Measurements from ENCODE around the gene NUP153. TPM values are rescaled to one million over a fixed set of nuclear protein-coding genes. Genes with fewer than 3 reads are reported as not detected.

Gene NUP153
- total and polyA plus RNA-seq, 2 of the 8 experiments (the other 6 are each of a cell fraction or from before 2014, with no cell fraction given), result 47.0 to 84.8 TPM

- H2AFZ ChIP-seq (ENCODE audit: low read length), result no peak overlapping the region
- no peak for FAIRE-seq
- H3K9ac ChIP-seq (replicated peaks in 1 of 4; ENCODE audit: extremely low read depth in 1 of 4, low read depth in 3 of 4, low read length in 3 of 4), result no peak overlapping the region
- TF ChIP-seq HDAC6 (IDR thresholded peaks at IDR 0.05; ENCODE audit: low read depth, low read length) (no peak), PHF8 (conservative IDR thresholded peaks at IDR 0.05; ENCODE audit: low read depth, low read length) (no peak), CHD1 (IDR thresholded peaks at IDR 0.05; ENCODE audit: low read depth, low read length) (no peak), RNF2 (IDR thresholded peaks at IDR 0.05; ENCODE audit: borderline replicate concordance, low read depth, low read length, missing control alignments, poor library complexity, severe bottlenecking) (no peak), ATF2 (IDR thresholded peaks at IDR 0.05; ENCODE audit: low read length) (no peak), CREB1 (IDR thresholded peaks at IDR 0.05) (no peak), TAF1 (IDR thresholded peaks at IDR 0.05; ENCODE audit: low read depth, low read length) (no peak), BRCA1 (IDR thresholded peaks at IDR 0.05; ENCODE audit: low read depth, low read length) (no peak), POLR2AphosphoS5 (IDR thresholded peaks at IDR 0.05; ENCODE audit: low read depth, low read length) (no peak), CHD2 (IDR thresholded peaks at IDR 0.05; ENCODE audit: low read length) (no peak), TAF7 (optimal IDR thresholded peaks at IDR 0.05; ENCODE audit: borderline replicate concordance, low read depth, low read length) (no peak), RAD21 (IDR thresholded peaks at IDR 0.05 in 1 of 2, conservative IDR thresholded peaks at IDR 0.05 in 1 of 2; ENCODE audit: low read depth in 2 of 2, low read length in 2 of 2) (no peak), SP1 (IDR thresholded peaks at IDR 0.05; ENCODE audit: low read depth, low read length) (no peak)
Observed at GRCh38 chr6:17583811-17584210, 122.9 kb downstream of the NUP153 start.

More at GRCh38 chr6:17583811-17584210, 122.9 kb downstream of the NUP153 start:
- Histone ChIP-seq H2BK5ac (ENCODE audit: low read depth, low read length) (no peak overlapping the region), H2BK12ac (ENCODE audit: low read depth, low read length) (no peak overlapping the region), H3K14ac (ENCODE audit: insufficient read length) (no peak overlapping the region), H2BK15ac (ENCODE audit: low read length) (no peak overlapping the region), H3K9me3 (ENCODE audit: insufficient read depth in 2 of 2, low read depth in 1 of 2, low read length in 1 of 2) (no peaks in the 10 kb centered on the region; a peak in 1 of 4 replicates), H2BK120ac (replicated peaks; ENCODE audit: low read depth, low read length) (no peak overlapping the region), H3K18ac (ENCODE audit: extremely low read depth, low read length) (no peak overlapping the region), H2AK5ac (ENCODE audit: low read depth, low read length) (no peak overlapping the region), H3K4me2 (ENCODE audit: insufficient read depth in 1 of 2, low read depth in 2 of 2, low read length in 2 of 2) (no peak overlapping the region), H4K8ac (ENCODE audit: extremely low read depth, insufficient read depth, low read length) (no peak overlapping the region), H3K4me3 (ENCODE audit: extremely low read depth in 1 of 4, insufficient read depth in 2 of 4, low read depth in 3 of 4, low read length in 4 of 4) (no peak overlapping the region), H2BK20ac (ENCODE audit: low read length) (no peak overlapping the region), H3K4me1 (replicated peaks in 1 of 4; ENCODE audit: control insufficient read depth in 3 of 4, insufficient read depth in 4 of 4, low read length in 3 of 4) (no peaks in the 10 kb centered on the region), H3K27me3 (replicated peaks in 1 of 4; ENCODE audit: control insufficient read depth in 3 of 4, extremely low read depth in 1 of 4, insufficient read depth in 3 of 4, low read length in 3 of 4) (no peaks in the 10 kb centered on the region; a peak in 1 of 7 replicates), H3K36me3 (ENCODE audit: control insufficient read depth in 2 of 4, insufficient read depth in 4 of 4, low read length in 3 of 4) (no peaks in the 10 kb centered on the region), H3K23ac (ENCODE audit: insufficient read length) (no peak overlapping the region), H3K23me2 (ENCODE audit: low read depth, low read length) (peaks cover 3% of the 10 kb centered on the region; the same call in 1 of the 2 replicates), H3K4ac (replicated peaks; ENCODE audit: insufficient read length, low read depth, low read length) (no peak overlapping the region), H3K79me1 (ENCODE audit: low read depth, low read length) (no peaks in the 10 kb centered on the region), H3K56ac (replicated peaks; ENCODE audit: insufficient read length, low read depth, low read length) (no peak overlapping the region), H3K27ac (ENCODE audit: low read depth, low read length) (no peak overlapping the region), H4K5ac (ENCODE audit: insufficient read length, low read depth, low read length) (no peak overlapping the region), H4K91ac (replicated peaks; ENCODE audit: insufficient read length, low read length) (no peak overlapping the region), H4K20me1 (replicated peaks in 1 of 2; ENCODE audit: control insufficient read depth in 1 of 2, insufficient read depth in 2 of 2, low read length in 2 of 2) (no peaks in the 10 kb centered on the region), H3K79me2 (ENCODE audit: control insufficient read depth in 1 of 2, insufficient read depth in 2 of 2, low read length in 2 of 2) (no peaks in the 10 kb centered on the region)
- WGBS, 2 experiments (ENCODE audit: extremely low coverage in 1 of 2, insufficient coverage in 1 of 2, insufficient read length in 1 of 2, insufficient replicate concordance in 2 of 2, low coverage in 1 of 2, low lambda C conversion rate in 2 of 2, missing lambda C conversion rate in 1 of 2), result 76% methylated on average over 5 of the region's 5 CpGs; no CpG with 5 or more reads in 1 of the 2 experiments
- CTCF ChIA-PET (ENCODE audit: partially characterized antibody), result interaction anchor here (0.6 to 2.8 kb wide), 37 partner anchors 9 to 528 kb away, joined by 3 to 15 read pairs (median 3); partner anchors contain the start of gene FAM8A1
- POLR2A ChIA-PET (ENCODE audit: partially characterized antibody), result no interaction called here
- no peak for DNase-seq (ENCODE audit: low read depth in 1 of 2, low spot score in 2 of 2)
